Measurements from ENCODE around the gene SERPINB1. TPM values are rescaled to one million over a fixed set of nuclear protein-coding genes. Genes with fewer than 3 reads are reported as not detected.
A peak's percentile ranks its signal among the peaks of the same experiment; 100 is the strongest.

SERPINB1 gene
- total and polyA plus RNA-seq, 10 of the 15 experiments (the other 5 are each of a cell fraction or from before 2014, with no cell fraction given), result 0.45 to 2.4 (median 0.83) TPM

DNA sequence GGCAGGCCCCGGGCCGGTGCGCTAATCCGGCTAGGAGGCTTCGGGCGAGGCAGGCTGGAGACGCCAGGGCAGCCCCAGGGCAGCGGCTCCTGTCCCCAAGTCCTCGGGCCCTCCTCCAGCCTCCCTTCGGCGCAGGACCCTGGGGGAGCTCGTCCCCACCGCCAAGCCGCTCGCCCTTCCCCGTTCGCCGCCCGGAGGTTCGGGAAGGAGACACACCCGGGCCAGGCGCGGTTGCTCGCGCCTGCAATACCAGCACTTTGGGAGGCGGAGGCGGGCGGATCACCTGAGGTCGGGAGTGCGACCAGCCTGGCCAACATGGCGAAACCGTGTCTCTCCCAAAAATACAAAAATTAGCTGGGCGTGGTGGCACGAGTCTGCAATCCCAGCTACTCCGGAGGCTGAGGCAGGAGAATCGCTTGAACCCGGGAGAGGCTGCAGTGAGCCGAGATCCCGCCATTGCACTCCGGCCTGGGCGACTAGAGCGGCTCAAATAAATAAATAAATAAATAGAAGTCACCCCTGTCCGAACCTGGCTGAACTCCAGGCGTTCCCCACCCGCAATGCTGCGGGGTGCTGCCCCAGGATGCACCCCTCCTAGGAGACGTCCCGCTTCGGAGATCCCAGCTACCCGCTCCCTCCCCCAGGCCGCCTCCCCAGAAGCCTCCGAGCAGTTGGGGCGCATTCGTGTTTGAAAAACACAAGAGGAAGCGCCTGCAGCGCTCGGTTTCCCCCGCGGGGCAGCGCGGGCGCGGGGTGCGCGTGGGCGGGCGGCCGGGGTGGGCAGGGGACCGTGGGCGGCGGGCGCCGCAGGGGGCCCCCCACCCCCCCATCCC, 33.9 kb upstream of the SERPINB1 start (continued):
- TF ChIP-seq, protein P1, sequence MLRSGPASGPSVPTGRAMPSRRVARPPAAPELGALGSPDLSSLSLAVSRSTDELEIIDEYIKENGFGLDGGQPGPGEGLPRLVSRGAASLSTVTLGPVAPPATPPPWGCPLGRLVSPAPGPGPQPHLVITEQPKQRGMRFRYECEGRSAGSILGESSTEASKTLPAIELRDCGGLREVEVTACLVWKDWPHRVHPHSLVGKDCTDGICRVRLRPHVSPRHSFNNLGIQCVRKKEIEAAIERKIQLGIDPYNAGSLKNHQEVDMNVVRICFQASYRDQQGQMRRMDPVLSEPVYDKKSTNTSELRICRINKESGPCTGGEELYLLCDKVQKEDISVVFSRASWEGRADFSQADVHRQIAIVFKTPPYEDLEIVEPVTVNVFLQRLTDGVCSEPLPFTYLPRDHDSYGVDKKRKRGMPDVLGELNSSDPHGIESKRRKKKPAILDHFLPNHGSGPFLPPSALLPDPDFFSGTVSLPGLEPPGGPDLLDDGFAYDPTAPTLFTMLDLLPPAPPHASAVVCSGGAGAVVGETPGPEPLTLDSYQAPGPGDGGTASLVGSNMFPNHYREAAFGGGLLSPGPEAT (IDR thresholded peaks at IDR 0.05; ENCODE audit: low read depth), result 0 out of 2 replicates have a peak, but pooled peaks have one; percentile 8
- TF ChIP-seq NFYA (IDR thresholded peaks at IDR 0.05; ENCODE audit: borderline replicate concordance, low read depth, low read length) (no peak), FOXK2 (IDR thresholded peaks at IDR 0.05) (no peak), ATF7 (IDR thresholded peaks at IDR 0.05; ENCODE audit: low read depth) (no peak), POLR2A (IDR thresholded peaks at IDR 0.05; ENCODE audit: low read depth, low read length) (peak; percentile 54), NBN (IDR thresholded peaks at IDR 0.05) (peak; percentile 50), TARDBP (IDR thresholded peaks at IDR 0.05; ENCODE audit: borderline replicate concordance) (no peak), IKZF1 (conservative IDR thresholded peaks at IDR 0.05) (peak; percentile 63), CHD1 (IDR thresholded peaks at IDR 0.05; ENCODE audit: low read depth, low read length) (0 out of 2 replicates have a peak, but pooled peaks have one; percentile 56)
- TF ChIP-seq, protein P2, sequence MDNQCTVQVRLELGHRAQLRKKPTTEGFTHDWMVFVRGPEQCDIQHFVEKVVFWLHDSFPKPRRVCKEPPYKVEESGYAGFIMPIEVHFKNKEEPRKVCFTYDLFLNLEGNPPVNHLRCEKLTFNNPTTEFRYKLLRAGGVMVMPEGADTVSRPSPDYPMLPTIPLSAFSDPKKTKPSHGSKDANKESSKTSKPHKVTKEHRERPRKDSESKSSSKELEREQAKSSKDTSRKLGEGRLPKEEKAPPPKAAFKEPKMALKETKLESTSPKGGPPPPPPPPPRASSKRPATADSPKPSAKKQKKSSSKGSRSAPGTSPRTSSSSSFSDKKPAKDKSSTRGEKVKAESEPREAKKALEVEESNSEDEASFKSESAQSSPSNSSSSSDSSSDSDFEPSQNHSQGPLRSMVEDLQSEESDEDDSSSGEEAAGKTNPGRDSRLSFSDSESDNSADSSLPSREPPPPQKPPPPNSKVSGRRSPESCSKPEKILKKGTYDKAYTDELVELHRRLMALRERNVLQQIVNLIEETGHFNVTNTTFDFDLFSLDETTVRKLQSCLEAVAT (IDR thresholded peaks at IDR 0.05), result 0 out of 2 replicates have a peak, but pooled peaks have one; percentile 52

DNA sequence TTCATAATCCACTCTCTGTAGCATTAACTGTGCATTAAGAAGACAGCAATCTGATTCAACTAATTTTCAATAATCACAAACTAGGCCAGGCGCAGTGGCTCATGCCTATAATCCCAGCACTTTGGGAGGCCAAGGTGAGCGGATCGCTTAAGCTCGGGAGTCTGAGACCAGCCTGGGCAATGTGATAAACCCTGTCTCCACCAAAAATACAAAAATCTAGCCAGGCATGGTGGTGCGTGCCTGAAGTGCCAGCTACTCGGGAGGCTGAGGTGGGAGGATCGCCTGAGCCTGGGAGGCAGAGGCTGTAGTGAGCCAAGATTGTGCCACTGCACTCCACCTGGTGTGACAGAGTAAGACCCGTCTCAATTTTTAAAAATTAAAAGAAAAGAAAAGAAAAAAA, 32.0 kb upstream of the SERPINB1 start:
- Histone ChIP-seq H3K4me3 (no peak overlapping the region), H3K27me3 (replicated peaks in 1 of 2; ENCODE audit: control insufficient read depth in 2 of 2, insufficient read depth in 2 of 2, low read length in 1 of 2) (no peaks in the 10 kb centered on the region), H3K27ac (ENCODE audit: control insufficient read depth, insufficient read depth) (no peak overlapping the region), H4K20me1 (ENCODE audit: control insufficient read depth, insufficient read depth) (no peaks in the 10 kb centered on the region), H3K9me3 (replicated peaks; ENCODE audit: control insufficient read depth, insufficient read depth, low read length) (peaks cover 20% of the 10 kb centered on the region), H3K9ac (ENCODE audit: control insufficient read depth, insufficient read depth, low read length) (no peak overlapping the region), H3K79me2 (ENCODE audit: control insufficient read depth, insufficient read depth, low read length) (no peaks in the 10 kb centered on the region), H3K4me2 (ENCODE audit: control insufficient read depth, insufficient read depth) (no peak overlapping the region), H3K4me1 (ENCODE audit: control insufficient read depth, insufficient read depth, low read length) (peaks cover 30% of the 10 kb centered on the region), H2AFZ (ENCODE audit: control insufficient read depth, low read depth, low read length) (no peak overlapping the region), H3K36me3 (ENCODE audit: control insufficient read depth in 2 of 2, insufficient read depth in 2 of 2, low read length in 1 of 2) (no peaks in the 10 kb centered on the region)
- DNase-seq (ENCODE audit: low read depth, low spot score), result no peak
- in situ Hi-C loops (cut with MboI), result no loop called here
- CTCF ChIA-PET, result interaction anchor here (1.2 kb wide), 1 partner anchor 38 kb away, joined by 3 read pairs; no protein-coding TSS in a partner anchor
- no peak for FAIRE-seq
- ATAC-seq, result no peak
- POLR2A ChIA-PET, result no interaction called here
- RAD21 ChIA-PET (ENCODE audit: unreplicated experiment), result no interaction called here
- WGBS (ENCODE audit: insufficient coverage, insufficient replicate concordance, low lambda C conversion rate, missing lambda C conversion rate), result 91% methylated on average over 8 of the region's 8 CpGs
- SMC1A ChIA-PET (ENCODE audit: uncharacterized antibody, unreplicated experiment), result no interaction called here
- intact Hi-C loops (cut with micrococcal nuclease; ENCODE audit: unreplicated experiment), result no loop called here
- BruUV-seq (replicated peaks), result no TSS peak
- TF ChIP-seq, protein P3, sequence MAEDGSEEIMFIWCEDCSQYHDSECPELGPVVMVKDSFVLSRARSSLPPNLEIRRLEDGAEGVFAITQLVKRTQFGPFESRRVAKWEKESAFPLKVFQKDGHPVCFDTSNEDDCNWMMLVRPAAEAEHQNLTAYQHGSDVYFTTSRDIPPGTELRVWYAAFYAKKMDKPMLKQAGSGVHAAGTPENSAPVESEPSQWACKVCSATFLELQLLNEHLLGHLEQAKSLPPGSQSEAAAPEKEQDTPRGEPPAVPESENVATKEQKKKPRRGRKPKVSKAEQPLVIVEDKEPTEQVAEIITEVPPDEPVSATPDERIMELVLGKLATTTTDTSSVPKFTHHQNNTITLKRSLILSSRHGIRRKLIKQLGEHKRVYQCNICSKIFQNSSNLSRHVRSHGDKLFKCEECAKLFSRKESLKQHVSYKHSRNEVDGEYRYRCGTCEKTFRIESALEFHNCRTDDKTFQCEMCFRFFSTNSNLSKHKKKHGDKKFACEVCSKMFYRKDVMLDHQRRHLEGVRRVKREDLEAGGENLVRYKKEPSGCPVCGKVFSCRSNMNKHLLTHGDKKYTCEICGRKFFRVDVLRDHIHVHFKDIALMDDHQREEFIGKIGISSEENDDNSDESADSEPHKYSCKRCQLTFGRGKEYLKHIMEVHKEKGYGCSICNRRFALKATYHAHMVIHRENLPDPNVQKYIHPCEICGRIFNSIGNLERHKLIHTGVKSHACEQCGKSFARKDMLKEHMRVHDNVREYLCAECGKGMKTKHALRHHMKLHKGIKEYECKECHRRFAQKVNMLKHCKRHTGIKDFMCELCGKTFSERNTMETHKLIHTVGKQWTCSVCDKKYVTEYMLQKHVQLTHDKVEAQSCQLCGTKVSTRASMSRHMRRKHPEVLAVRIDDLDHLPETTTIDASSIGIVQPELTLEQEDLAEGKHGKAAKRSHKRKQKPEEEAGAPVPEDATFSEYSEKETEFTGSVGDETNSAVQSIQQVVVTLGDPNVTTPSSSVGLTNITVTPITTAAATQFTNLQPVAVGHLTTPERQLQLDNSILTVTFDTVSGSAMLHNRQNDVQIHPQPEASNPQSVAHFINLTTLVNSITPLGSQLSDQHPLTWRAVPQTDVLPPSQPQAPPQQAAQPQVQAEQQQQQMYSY (CRISPR knock-in tag; IDR thresholded peaks at IDR 0.05), result no peak
- TF ChIP-seq BMI1 (IDR thresholded peaks at IDR 0.05; ENCODE audit: borderline replicate concordance) (no peak), TBL1XR1 (IDR thresholded peaks at IDR 0.05; ENCODE audit: low read depth, low read length) (no peak), RAD51 (IDR thresholded peaks at IDR 0.05) (no peak), NFYB (IDR thresholded peaks at IDR 0.05; ENCODE audit: insufficient read depth, low read depth, low read length) (no peak)
- TF ChIP-seq, protein P4, sequence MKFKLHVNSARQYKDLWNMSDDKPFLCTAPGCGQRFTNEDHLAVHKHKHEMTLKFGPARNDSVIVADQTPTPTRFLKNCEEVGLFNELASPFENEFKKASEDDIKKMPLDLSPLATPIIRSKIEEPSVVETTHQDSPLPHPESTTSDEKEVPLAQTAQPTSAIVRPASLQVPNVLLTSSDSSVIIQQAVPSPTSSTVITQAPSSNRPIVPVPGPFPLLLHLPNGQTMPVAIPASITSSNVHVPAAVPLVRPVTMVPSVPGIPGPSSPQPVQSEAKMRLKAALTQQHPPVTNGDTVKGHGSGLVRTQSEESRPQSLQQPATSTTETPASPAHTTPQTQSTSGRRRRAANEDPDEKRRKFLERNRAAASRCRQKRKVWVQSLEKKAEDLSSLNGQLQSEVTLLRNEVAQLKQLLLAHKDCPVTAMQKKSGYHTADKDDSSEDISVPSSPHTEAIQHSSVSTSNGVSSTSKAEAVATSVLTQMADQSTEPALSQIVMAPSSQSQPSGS (IDR thresholded peaks at IDR 0.05; ENCODE audit: low read length), result no peak
